ENCODE data around the gene ANKHD1. TPM values are rescaled to one million over a fixed set of nuclear protein-coding genes. Genes with fewer than 3 reads are reported as not detected.
"Not testable (repeated sequence)": the region's sequence is repeated elsewhere in the genome, so short reads cannot be mapped to it uniquely, and the experiment has no call there.

Gene ANKHD1
- total and polyA plus RNA-seq, 2 donors (not counting 1 experiment from before 2014, with no cell fraction given): 45.4 to 74.5 TPM

GRCh38 chr5:140480310-140481014 lies 78.8 kb downstream of the ANKHD1 start:
- no peak for TF ChIP-seq EZH2 (IDR thresholded peaks at IDR 0.05; ENCODE audit: low read length, missing control alignments)
- no peak for TF ChIP-seq CTCF (conservative IDR thresholded peaks at IDR 0.05 in 1 of 2, IDR thresholded peaks at IDR 0.05 in 1 of 2; ENCODE audit: low read depth in 1 of 2, low read length in 2 of 2)
- peaks cover 4% of the 10 kb centered on the region for H3K36me3 ChIP-seq (ENCODE audit: control insufficient read depth, insufficient read depth, low read length)
- H3K79me2 ChIP-seq (ENCODE audit: control insufficient read depth, insufficient read depth, low read length): no peaks in the 10 kb centered on the region
- no peaks in the 10 kb centered on the region for H4K20me1 ChIP-seq (ENCODE audit: control insufficient read depth, extremely low read depth, insufficient read depth, low read length)
- no peak overlapping the region for H3K4me3 ChIP-seq (replicated peaks in 1 of 4; ENCODE audit: control extremely low read depth in 1 of 4, insufficient read depth in 1 of 4, low read depth in 3 of 4, low read length in 4 of 4)
- no peaks in the 10 kb centered on the region for H3K4me1 ChIP-seq (ENCODE audit: control insufficient read depth, extremely low read depth, insufficient read depth, low read length)
- H3K4me2 ChIP-seq (ENCODE audit: extremely low read depth, insufficient read depth, low read length): no peak overlapping the region
- no peak overlapping the region for H3K9ac ChIP-seq (ENCODE audit: insufficient read depth, low read length)
- H3K27me3 ChIP-seq (ENCODE audit: control insufficient read depth, insufficient read depth, low read length): no peaks in the 10 kb centered on the region
- no peak overlapping the region for H3K27ac ChIP-seq (ENCODE audit: insufficient read depth, low read length)
- no peaks in the 10 kb centered on the region for H3K9me3 ChIP-seq (ENCODE audit: control insufficient read depth, insufficient read depth, low read depth, low read length)
- H2AFZ ChIP-seq (ENCODE audit: low read length): no peak overlapping the region
- DNase-seq (ENCODE audit: low read depth in 2 of 2): peak; percentile 20 to 49

DNA sequence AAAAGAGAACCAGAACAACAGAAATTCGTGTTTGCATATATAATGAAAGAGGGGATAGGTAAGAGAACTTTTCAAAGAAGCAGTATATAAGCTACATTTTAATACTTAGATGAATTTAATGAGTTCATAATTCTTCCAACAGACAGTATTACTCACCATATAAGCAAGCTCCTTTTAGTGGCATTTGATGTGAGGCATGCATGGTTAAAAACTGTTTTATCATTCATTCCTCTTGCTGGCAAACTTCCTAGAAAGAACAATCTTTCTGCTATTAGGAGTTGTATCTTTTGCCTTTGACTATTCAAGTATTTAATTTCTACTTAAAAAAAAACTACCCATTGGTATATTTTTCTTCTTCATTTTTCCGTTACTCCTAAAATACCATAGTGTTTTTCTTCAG lies 80.1 kb downstream of the ANKHD1 start:
- Histone ChIP-seq H3K36me3 (ENCODE audit: control insufficient read depth, insufficient read depth, low read length) (peaks cover 4% of the 10 kb centered on the region), H2AFZ (ENCODE audit: low read length) (no peak overlapping the region), H3K27ac (ENCODE audit: insufficient read depth, low read length) (no peak overlapping the region), H3K9me3 (ENCODE audit: control insufficient read depth, insufficient read depth, low read depth, low read length) (no peaks in the 10 kb centered on the region), H4K20me1 (ENCODE audit: control insufficient read depth, extremely low read depth, insufficient read depth, low read length) (no peaks in the 10 kb centered on the region), H3K4me3 (replicated peaks in 1 of 4; ENCODE audit: control extremely low read depth in 1 of 4, insufficient read depth in 1 of 4, low read depth in 3 of 4, low read length in 4 of 4) (no peak overlapping the region), H3K4me2 (ENCODE audit: extremely low read depth, insufficient read depth, low read length) (no peak overlapping the region), H3K27me3 (ENCODE audit: control insufficient read depth, insufficient read depth, low read length) (no peaks in the 10 kb centered on the region), H3K4me1 (ENCODE audit: control insufficient read depth, extremely low read depth, insufficient read depth, low read length) (no peaks in the 10 kb centered on the region), H3K9ac (ENCODE audit: insufficient read depth, low read length) (no peak overlapping the region), H3K79me2 (ENCODE audit: control insufficient read depth, insufficient read depth, low read length) (no peaks in the 10 kb centered on the region)
- TF ChIP-seq EZH2 (IDR thresholded peaks at IDR 0.05; ENCODE audit: low read length, missing control alignments) (no peak), CTCF (conservative IDR thresholded peaks at IDR 0.05 in 1 of 2, IDR thresholded peaks at IDR 0.05 in 1 of 2; ENCODE audit: low read depth in 1 of 2, low read length in 2 of 2) (no peak)
- DNase-seq (ENCODE audit: low read depth in 2 of 2): peak; percentile 43 to 84

DNA sequence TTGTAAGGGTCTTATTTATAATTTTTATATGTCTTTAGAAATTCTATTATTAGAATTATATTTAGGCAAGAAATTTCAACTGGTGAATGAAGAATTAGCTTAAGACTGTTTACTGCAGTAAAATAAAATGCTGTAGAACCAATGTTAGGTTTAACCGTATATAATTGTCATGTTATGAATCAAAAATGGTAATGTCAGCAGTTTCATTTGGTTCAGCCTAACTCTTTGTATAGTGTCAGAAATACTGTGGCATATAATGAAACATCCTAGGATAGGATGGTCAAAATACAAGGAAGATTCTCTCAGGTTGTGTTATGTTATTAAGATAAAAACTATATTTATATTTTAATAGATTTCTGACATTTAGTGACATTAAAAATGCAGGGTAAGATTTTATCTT lies 81.4 kb downstream of the ANKHD1 start:
- TF ChIP-seq EZH2 (IDR thresholded peaks at IDR 0.05; ENCODE audit: low read length, missing control alignments) (no peak), CTCF (conservative IDR thresholded peaks at IDR 0.05 in 1 of 2, IDR thresholded peaks at IDR 0.05 in 1 of 2; ENCODE audit: low read depth in 1 of 2, low read length in 2 of 2) (no peak)
- H4K20me1 ChIP-seq (ENCODE audit: control insufficient read depth, extremely low read depth, insufficient read depth, low read length): no peaks in the 10 kb centered on the region
- no peak overlapping the region for H3K27ac ChIP-seq (ENCODE audit: insufficient read depth, low read length)
- no peak for DNase-seq (ENCODE audit: low read depth in 2 of 2)
- H3K27me3 ChIP-seq (ENCODE audit: control insufficient read depth, insufficient read depth, low read length): no peaks in the 10 kb centered on the region
- no peak overlapping the region for H2AFZ ChIP-seq (ENCODE audit: low read length)
- peaks cover 4% of the 10 kb centered on the region for H3K36me3 ChIP-seq (ENCODE audit: control insufficient read depth, insufficient read depth, low read length)
- no peaks in the 10 kb centered on the region for H3K79me2 ChIP-seq (ENCODE audit: control insufficient read depth, insufficient read depth, low read length)
- no peaks in the 10 kb centered on the region for H3K9me3 ChIP-seq (ENCODE audit: control insufficient read depth, insufficient read depth, low read depth, low read length)
- no peak overlapping the region for H3K4me3 ChIP-seq (replicated peaks in 1 of 4; ENCODE audit: control extremely low read depth in 1 of 4, insufficient read depth in 1 of 4, low read depth in 3 of 4, low read length in 4 of 4)
- H3K9ac ChIP-seq (ENCODE audit: insufficient read depth, low read length): no peak overlapping the region
- H3K4me2 ChIP-seq (ENCODE audit: extremely low read depth, insufficient read depth, low read length): no peak overlapping the region
- no peaks in the 10 kb centered on the region for H3K4me1 ChIP-seq (ENCODE audit: control insufficient read depth, extremely low read depth, insufficient read depth, low read length)

DNA sequence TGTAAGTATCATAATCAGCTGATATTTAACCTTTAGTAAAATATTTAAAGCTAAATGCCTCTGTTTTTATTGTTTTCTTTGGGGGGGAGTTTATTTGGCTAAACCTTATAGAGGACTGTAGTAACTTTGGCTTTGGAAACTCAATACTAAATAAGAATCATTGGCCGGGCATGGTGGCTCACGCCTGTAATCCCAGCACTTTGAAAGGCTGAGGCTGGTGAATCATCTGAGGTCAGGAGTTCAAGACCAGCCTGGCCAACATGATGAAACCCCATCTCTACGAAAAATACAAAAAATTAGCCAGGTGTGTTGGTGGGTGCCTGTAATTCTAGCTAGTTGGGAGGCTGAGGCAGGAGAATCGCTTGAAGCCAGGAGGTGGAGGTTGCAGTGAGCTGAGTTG lies 86.5 kb downstream of the ANKHD1 start:
- H3K9ac ChIP-seq (ENCODE audit: insufficient read depth, low read length); H3K4me3 ChIP-seq (replicated peaks in 1 of 4; ENCODE audit: control extremely low read depth in 1 of 4, insufficient read depth in 1 of 4, low read depth in 3 of 4, low read length in 4 of 4); H3K4me2 ChIP-seq (ENCODE audit: extremely low read depth, insufficient read depth, low read length); H2AFZ ChIP-seq (ENCODE audit: low read length); H3K36me3 ChIP-seq (ENCODE audit: control insufficient read depth, insufficient read depth, low read length); H3K4me1 ChIP-seq (ENCODE audit: control insufficient read depth, extremely low read depth, insufficient read depth, low read length); H3K27ac ChIP-seq (ENCODE audit: insufficient read depth, low read length); H3K27me3 ChIP-seq (ENCODE audit: control insufficient read depth, insufficient read depth, low read length); H3K79me2 ChIP-seq (ENCODE audit: control insufficient read depth, insufficient read depth, low read length); H3K9me3 ChIP-seq (ENCODE audit: control insufficient read depth, insufficient read depth, low read depth, low read length); H4K20me1 ChIP-seq (ENCODE audit: control insufficient read depth, extremely low read depth, insufficient read depth, low read length): not testable (repeated sequence)
- peak; percentile 6 to 12 for DNase-seq (ENCODE audit: low read depth in 2 of 2)

Data from fibroblast of lung (primary cell).